Measurements from ENCODE around the gene DOK6.
"Not testable (repeated sequence)": the region's sequence is repeated elsewhere in the genome, so short reads cannot be mapped to it uniquely, and the experiment has no call there.

DOK6 gene

GRCh38 chr18:69795791-69796190, 395.1 kb downstream of the DOK6 start:
- peak in 1 of 2 experiments; percentile 4 for DNase-seq (ENCODE audit: low read depth in 1 of 2, low spot score in 1 of 2)
- in situ Hi-C loops (cut with HindIII; ENCODE audit: low pct_unique_long_range_greater_than_20kb, low sequenced_read_pairs), result no loop called here
- TF ChIP-seq JUND (IDR thresholded peaks at IDR 0.05; ENCODE audit: low read depth), result no peak

GRCh38 chr18:69804776-69805501, 404.3 kb downstream of the DOK6 start:
- DNase-seq (ENCODE audit: low read depth in 1 of 2, low spot score in 1 of 2), result no peak
- in situ Hi-C loops (cut with HindIII; ENCODE audit: low pct_unique_long_range_greater_than_20kb, low sequenced_read_pairs), result no loop called here
- TF ChIP-seq JUND (IDR thresholded peaks at IDR 0.05; ENCODE audit: low read depth), result no peak

- no peak for TF ChIP-seq JUND (IDR thresholded peaks at IDR 0.05; ENCODE audit: low read depth)
- DNase-seq (ENCODE audit: low read depth in 1 of 2, low spot score in 1 of 2), result no peak
These were observed 407.7 kb downstream of the DOK6 start for GRCh38 chr18:69808399-69808798.

GRCh38 chr18:69813559-69813958, 412.9 kb downstream of the DOK6 start:
- DNase-seq (ENCODE audit: low read depth in 1 of 2, low spot score in 1 of 2), result no peak
- no peak for TF ChIP-seq JUND (IDR thresholded peaks at IDR 0.05; ENCODE audit: low read depth)
- in situ Hi-C loops (cut with HindIII; ENCODE audit: low pct_unique_long_range_greater_than_20kb, low sequenced_read_pairs), result no loop called here

More at GRCh38 chr18:69808399-69808798, 407.7 kb downstream of the DOK6 start:
- in situ Hi-C loops (cut with HindIII; ENCODE audit: low pct_unique_long_range_greater_than_20kb, low sequenced_read_pairs), result no loop called here

GRCh38 chr18:69814861-69815385, 414.2 kb downstream of the DOK6 start:
- no peak for DNase-seq (ENCODE audit: low read depth in 1 of 2, low spot score in 1 of 2)
- no peak for TF ChIP-seq JUND (IDR thresholded peaks at IDR 0.05; ENCODE audit: low read depth)
- in situ Hi-C loops (cut with HindIII; ENCODE audit: low pct_unique_long_range_greater_than_20kb, low sequenced_read_pairs), result no loop called here

- no peak for TF ChIP-seq JUND (IDR thresholded peaks at IDR 0.05; ENCODE audit: low read depth)
- in situ Hi-C loops (cut with HindIII; ENCODE audit: low pct_unique_long_range_greater_than_20kb, low sequenced_read_pairs), result no loop called here
- no peak for DNase-seq (ENCODE audit: low read depth in 1 of 2, low spot score in 1 of 2)
These were observed 416.8 kb downstream of the DOK6 start for GRCh38 chr18:69817335-69817940.

GRCh38 chr18:69819460-69819859, 418.8 kb downstream of the DOK6 start:
- no peak for TF ChIP-seq JUND (IDR thresholded peaks at IDR 0.05; ENCODE audit: low read depth)
- DNase-seq (ENCODE audit: low read depth in 1 of 2, low spot score in 1 of 2), result no peak
- in situ Hi-C loops (cut with HindIII; ENCODE audit: low pct_unique_long_range_greater_than_20kb, low sequenced_read_pairs), result no loop called here

GRCh38 chr18:69820538-69820937, 419.9 kb downstream of the DOK6 start:
- in situ Hi-C loops (cut with HindIII; ENCODE audit: low pct_unique_long_range_greater_than_20kb, low sequenced_read_pairs), result no loop called here
- no peak for DNase-seq (ENCODE audit: low read depth in 1 of 2, low spot score in 1 of 2)
- TF ChIP-seq JUND (IDR thresholded peaks at IDR 0.05; ENCODE audit: low read depth), result no peak

GRCh38 chr18:69830189-69830588, 429.5 kb downstream of the DOK6 start:
- no peak for DNase-seq (ENCODE audit: low read depth in 1 of 2, low spot score in 1 of 2)
- TF ChIP-seq JUND (IDR thresholded peaks at IDR 0.05; ENCODE audit: low read depth), result no peak
- in situ Hi-C loops (cut with HindIII; ENCODE audit: low pct_unique_long_range_greater_than_20kb, low sequenced_read_pairs), result no loop called here

GRCh38 chr18:69834980-69835379, 434.3 kb downstream of the DOK6 start:
- in situ Hi-C loops (cut with HindIII; ENCODE audit: low pct_unique_long_range_greater_than_20kb, low sequenced_read_pairs); DNase-seq (ENCODE audit: low read depth in 1 of 2, low spot score in 1 of 2): not testable (repeated sequence)

- no peak for DNase-seq (ENCODE audit: low read depth in 1 of 2, low spot score in 1 of 2)
- in situ Hi-C loops (cut with HindIII; ENCODE audit: low pct_unique_long_range_greater_than_20kb, low sequenced_read_pairs), result no loop called here
- no peak for TF ChIP-seq JUND (IDR thresholded peaks at IDR 0.05; ENCODE audit: low read depth)
These were observed 437.3 kb downstream of the DOK6 start for GRCh38 chr18:69838003-69838402.

GRCh38 chr18:69838620-69839411, 438.1 kb downstream of the DOK6 start:
- DNase-seq (ENCODE audit: low read depth in 1 of 2, low spot score in 1 of 2), result peak in 1 of 2 experiments; percentile 97
- in situ Hi-C loops (cut with HindIII; ENCODE audit: low pct_unique_long_range_greater_than_20kb, low sequenced_read_pairs), result no loop called here
- no peak for TF ChIP-seq JUND (IDR thresholded peaks at IDR 0.05; ENCODE audit: low read depth)

GRCh38 chr18:69839497-69839896, 438.8 kb downstream of the DOK6 start:
- TF ChIP-seq JUND (IDR thresholded peaks at IDR 0.05; ENCODE audit: low read depth), result no peak
- no peak for DNase-seq (ENCODE audit: low read depth in 1 of 2, low spot score in 1 of 2)
- in situ Hi-C loops (cut with HindIII; ENCODE audit: low pct_unique_long_range_greater_than_20kb, low sequenced_read_pairs), result no loop called here

Measured in T47D (cell line).